CD8-positive, alpha-beta memory T cell (primary cell): ENCODE data around the gene POR. TPM values are rescaled to one million over a fixed set of nuclear protein-coding genes. Genes with fewer than 3 reads are reported as not detected.
"Not testable (repeated sequence)": the region's sequence is repeated elsewhere in the genome, so short reads cannot be mapped to it uniquely, and the experiment has no call there.

Experiments
- CTCF ChIA-PET: fragments of 350-600 bp; sonication (Branson Sonifier 250); formaldehyde crosslinking; loops from one replicate; lab custom pipeline; 2021; ENCODE audit warnings: antibody characterized with exemption; lab: Charles Lee
- POLR2A ChIA-PET: fragments of 350-600 bp; sonication (Branson Sonifier 250); formaldehyde crosslinking; loops from one replicate; lab custom pipeline; 2021; ENCODE audit warnings: antibody characterized with exemption; lab: Charles Lee
- DNase-seq, 5 donors: peaks; one replicate each; pipeline versions ENCODE4 v3.0.0 to v3.0.0-alpha.2; 2020 to 2022; ENCODE audit warnings: mixed read lengths in 1 of 5
- H3K27ac ChIP-seq: one replicate; pipeline ENCODE4 v1.7.0; 2013; ENCODE audit warnings: low read depth, mild to moderate bottlenecking, low read length, moderate library complexity
- H3K27me3 ChIP-seq: 2 replicates; pipeline ENCODE4 v1.7.0; 2013; ENCODE audit warnings: low read length, mild to moderate bottlenecking; ENCODE audit not compliant: insufficient read depth, poor library complexity, severe bottlenecking
- H3K36me3 ChIP-seq: 2 replicates; pipeline ENCODE4 v1.7.0; 2013; ENCODE audit warnings: mild to moderate bottlenecking, low read length, moderate library complexity; ENCODE audit not compliant: insufficient read depth
- H3K4me1 ChIP-seq: 2 replicates; pipeline ENCODE4 v1.7.0; 2013; ENCODE audit warnings: mild to moderate bottlenecking, low read length, moderate library complexity; ENCODE audit not compliant: insufficient read depth
- H3K4me3 ChIP-seq: 2 replicates; pipeline ENCODE4 v1.7.0; 2013; ENCODE audit warnings: mild to moderate bottlenecking, low read length
- H3K9me3 ChIP-seq: 2 replicates; pipeline ENCODE4 v1.7.0; 2013; ENCODE audit warnings: mild to moderate bottlenecking, low read length
- H3K27ac Mint-ChIP-seq, 8 donors: one replicate each; pipeline ENCODE4 v1.8.0; 2020 to 2021; ENCODE audit warnings: mixed read lengths in 8 of 8, mild to moderate bottlenecking in 6 of 8, inconsistent platforms in 3 of 8, moderate library complexity in 3 of 8
- H3K27me3 Mint-ChIP-seq, 2 donors: one replicate each; pipeline ENCODE4 v1.8.0; 2020 to 2021; ENCODE audit warnings: mixed read lengths in 2 of 2, mild to moderate bottlenecking in 1 of 2, moderate library complexity in 1 of 2
- H3K36me3 Mint-ChIP-seq, 3 donors: one replicate each; pipeline ENCODE4 v1.8.0; 2020 to 2021; ENCODE audit warnings: mixed read lengths in 3 of 3, inconsistent platforms in 1 of 3, mild to moderate bottlenecking in 1 of 3
- H3K4me1 Mint-ChIP-seq, 3 donors: one replicate each; pipeline ENCODE4 v1.8.0; 2020 to 2021; ENCODE audit warnings: mixed read lengths in 3 of 3, inconsistent platforms in 1 of 3, mild to moderate bottlenecking in 1 of 3
- H3K4me3 Mint-ChIP-seq, 7 donors: one replicate each; pipeline ENCODE4 v1.8.0; 2020 to 2021; ENCODE audit warnings: mixed read lengths in 7 of 7, mild to moderate bottlenecking in 6 of 7, moderate library complexity in 4 of 7, inconsistent platforms in 2 of 7
- H3K9me3 Mint-ChIP-seq, 5 donors: one replicate each; pipeline ENCODE4 v1.8.0; 2020 to 2022; ENCODE audit warnings: mixed read lengths in 5 of 5, mild to moderate bottlenecking in 3 of 5, moderate library complexity in 2 of 5, inconsistent platforms in 1 of 5
- polyA plus RNA-seq: library from polyadenylated mRNA; unstranded; fragments of 300-500 nt; fragmentation: Illumina TruSeq; gene quantifications from one replicate; pipeline ENCODE4 v1.2.3, GENCODE V29; 2021
- total RNA-seq, 2 experiments: library from RNA; stranded (reverse); gene quantifications; one replicate each; pipeline ENCODE4 v1.2.3, GENCODE V29; 2021

Gene POR
- total and polyA plus RNA-seq, 3 experiments from 2014 or later = 40.7 to 61.4 (median 41.6) TPM

GRCh38 chr7:76009672-76010600 lies 95.0 kb downstream of the POR start:
- no peaks in the 10 kb centered on the region for H3K9me3 Mint-ChIP-seq
- DNase-seq = no peak
- POLR2A ChIA-PET = interaction anchor here (0.8 kb wide), 1 partner anchor 38 kb away, joined by 3 read pairs; the partner anchor contains the start of genes MDH2 and STYXL1
- H3K27me3 Mint-ChIP-seq = peaks cover 0 to 1% of the 10 kb centered on the region in 2 donors
- H3K4me1 Mint-ChIP-seq = peaks cover 26 to 36% (median 33%) of the 10 kb centered on the region in 3 donors
- Histone ChIP-seq H3K9me3 (no peaks in the 10 kb centered on the region), H3K4me1 (peaks cover 28% of the 10 kb centered on the region), H3K27ac (no peak overlapping the region), H3K36me3 (no peaks in the 10 kb centered on the region), H3K4me3 (no peak overlapping the region), H3K27me3 (no peaks in the 10 kb centered on the region)
- CTCF ChIA-PET = interaction anchor here (0.7 to 2.0 kb wide), 2 partner anchors 10 to 170 kb away, joined by 3 to 13 read pairs; no protein-coding TSS in a partner anchor
- peaks cover 8 to 24% (median 8%) of the 10 kb centered on the region in 3 donors for H3K36me3 Mint-ChIP-seq
- H3K4me3 Mint-ChIP-seq = peak overlapping the region in 6 of 7 donors; percentile 61 to 82 (median 72)
- peak overlapping the region; percentile 58 to 84 (median 80) for H3K27ac Mint-ChIP-seq

- CTCF ChIA-PET = interaction anchor here (1.0 to 2.0 kb wide), 2 partner anchors 9 kb away, joined by 3 to 13 read pairs; no protein-coding TSS in a partner anchor
- Mint-ChIP-seq H3K27ac (peak overlapping the region in 1 of 8 donors; percentile 74), H3K4me1 (peaks cover 26 to 36% (median 33%) of the 10 kb centered on the region in 3 donors), H3K4me3 (peak overlapping the region in 1 of 7 donors; percentile 61), H3K36me3 (peaks cover 8 to 27% (median 10%) of the 10 kb centered on the region in 3 donors), H3K9me3 (no peaks in the 10 kb centered on the region), H3K27me3 (peaks cover 0 to 1% of the 10 kb centered on the region in 2 donors)
- POLR2A ChIA-PET = no interaction called here
- H3K27ac ChIP-seq = peak overlapping the region; percentile 16
- no peak overlapping the region for H3K4me3 ChIP-seq
- no peaks in the 10 kb centered on the region for H3K36me3 ChIP-seq
- DNase-seq = no peak
- H3K4me1 ChIP-seq = peaks cover 28% of the 10 kb centered on the region
- H3K27me3 ChIP-seq = no peaks in the 10 kb centered on the region
- H3K9me3 ChIP-seq = no peaks in the 10 kb centered on the region
Measured at GRCh38 chr7:76011442-76011861, 96.5 kb downstream of the POR start.

- Histone ChIP-seq H3K27me3 (no peaks in the 10 kb centered on the region), H3K4me3 (no peak overlapping the region), H3K9me3 (no peaks in the 10 kb centered on the region), H3K4me1 (peaks cover 9% of the 10 kb centered on the region), H3K36me3 (peaks cover 1% of the 10 kb centered on the region), H3K27ac (no peak overlapping the region)
- POLR2A ChIA-PET = no interaction called here
- DNase-seq = no peak
- Mint-ChIP-seq H3K4me3 (no peak overlapping the region), H3K36me3 (peaks cover 14 to 53% (median 19%) of the 10 kb centered on the region in 3 donors), H3K4me1 (peaks cover 7 to 16% (median 15%) of the 10 kb centered on the region in 3 donors), H3K27ac (no peak overlapping the region), H3K27me3 (no peaks in the 10 kb centered on the region), H3K9me3 (no peaks in the 10 kb centered on the region)
- CTCF ChIA-PET = no interaction called here
Measured at GRCh38 chr7:76016191-76016947, 101.4 kb downstream of the POR start.

DNA sequence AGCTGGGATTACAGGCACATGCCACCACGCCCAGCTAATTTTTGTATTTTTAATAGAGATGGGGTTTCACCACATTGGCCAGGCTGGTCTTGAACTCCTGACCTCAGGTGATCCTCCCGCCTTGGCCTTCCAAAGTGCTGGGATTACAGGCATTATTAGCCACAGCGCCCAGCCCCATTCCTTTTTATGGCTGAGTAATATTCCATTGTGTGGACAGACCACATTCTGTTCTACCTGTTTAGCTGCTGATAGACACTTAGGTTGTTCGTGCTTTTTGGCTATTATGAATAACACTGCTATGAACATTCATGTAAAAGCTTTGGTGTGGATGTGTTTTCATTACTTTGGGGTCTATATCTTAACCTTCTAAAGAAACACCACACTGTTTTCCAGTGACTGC lies 103.6 kb downstream of the POR start:
- H3K27ac ChIP-seq, H3K27me3 Mint-ChIP-seq, H3K27ac Mint-ChIP-seq, H3K36me3 ChIP-seq, POLR2A ChIA-PET, H3K27me3 ChIP-seq, H3K9me3 ChIP-seq, DNase-seq, H3K4me3 ChIP-seq, H3K4me3 Mint-ChIP-seq, H3K4me1 ChIP-seq, H3K9me3 Mint-ChIP-seq: not testable (repeated sequence)
- CTCF ChIA-PET = interaction anchor here (1.1 kb wide), 1 partner anchor 30 kb away, joined by 3 read pairs; no protein-coding TSS in a partner anchor
- peaks cover 19 to 56% (median 22%) of the 10 kb centered on the region in 3 donors for H3K36me3 Mint-ChIP-seq
- H3K4me1 Mint-ChIP-seq = peaks cover 7 to 18% (median 12%) of the 10 kb centered on the region in 3 donors

- Histone ChIP-seq H3K27ac (no peak overlapping the region), H3K4me1 (peaks cover 9% of the 10 kb centered on the region), H3K4me3 (no peak overlapping the region), H3K36me3 (peaks cover 5% of the 10 kb centered on the region), H3K27me3 (no peaks in the 10 kb centered on the region), H3K9me3 (no peaks in the 10 kb centered on the region)
- Mint-ChIP-seq H3K36me3 (peaks cover 15 to 55% (median 19%) of the 10 kb centered on the region in 3 donors), H3K4me3 (no peak overlapping the region), H3K27ac (peak overlapping the region in 1 of 8 donors; percentile 35), H3K9me3 (no peaks in the 10 kb centered on the region), H3K4me1 (peaks cover 7 to 18% (median 12%) of the 10 kb centered on the region in 3 donors), H3K27me3 (no peaks in the 10 kb centered on the region)
- peak; percentile 52 to 72 (median 64) for DNase-seq
- CTCF ChIA-PET = interaction anchor here (0.7 to 3.8 kb wide), 24 partner anchors 8 to 340 kb away, joined by 3 to 60 read pairs (median 4); partner anchors contain the start of genes POR and RHBDD2
- POLR2A ChIA-PET = interaction anchor here (1.4 kb wide), 1 partner anchor 153 kb away, joined by 3 read pairs; no protein-coding TSS in a partner anchor
Measured at GRCh38 chr7:76020031-76020714, 105.2 kb downstream of the POR start.

DNA sequence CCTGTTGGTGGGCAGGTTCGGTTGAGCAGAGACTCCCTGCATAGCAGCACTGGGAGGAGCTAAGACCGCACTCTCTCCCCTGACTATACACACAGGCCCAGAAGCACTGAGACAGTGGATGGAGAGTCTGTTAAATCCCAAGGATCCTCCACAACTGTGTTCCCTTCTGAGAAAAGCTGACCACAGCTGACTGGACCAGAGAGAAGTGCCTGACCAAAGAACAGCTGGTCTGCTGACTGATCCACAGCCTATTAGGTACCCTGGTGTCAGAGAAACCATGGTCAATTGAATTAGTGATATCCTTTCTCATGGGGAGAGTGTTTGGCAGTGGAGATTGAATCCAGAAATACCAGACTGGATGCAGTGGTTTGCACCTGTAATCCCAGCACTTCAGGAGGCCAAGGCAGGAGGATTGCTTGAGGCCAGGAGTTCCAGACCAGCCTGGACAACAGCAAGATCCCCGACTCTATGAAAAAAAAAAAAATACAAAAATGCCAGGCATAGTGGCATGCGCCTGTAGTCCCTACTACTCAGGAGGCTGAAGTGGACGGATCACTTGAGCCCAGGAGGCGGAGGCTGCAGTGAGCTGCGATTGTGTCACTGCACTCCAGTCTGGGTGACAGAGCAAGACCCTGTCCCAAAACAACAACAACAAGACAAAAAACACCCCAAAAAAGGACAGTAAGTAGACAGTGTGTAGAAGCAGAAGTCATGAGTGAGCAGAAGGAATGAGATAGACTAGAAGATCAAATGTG lies 107.2 kb downstream of the POR start:
- peaks cover 9% of the 10 kb centered on the region for H3K4me1 ChIP-seq
- peaks cover 12 to 55% (median 18%) of the 10 kb centered on the region in 3 donors for H3K36me3 Mint-ChIP-seq
- H3K27me3 ChIP-seq = no peaks in the 10 kb centered on the region
- no peaks in the 10 kb centered on the region for H3K27me3 Mint-ChIP-seq
- no peak for DNase-seq
- ChIA-PET CTCF (interaction anchor here (3.8 kb wide), 1 partner anchor 157 kb away, joined by 60 read pairs; no protein-coding TSS in a partner anchor), POLR2A (no interaction called here)
- H3K4me1 Mint-ChIP-seq = peaks cover 7 to 18% (median 12%) of the 10 kb centered on the region in 3 donors
- H3K4me3 ChIP-seq = no peak overlapping the region
- no peak overlapping the region for H3K27ac Mint-ChIP-seq
- peaks cover 5% of the 10 kb centered on the region for H3K36me3 ChIP-seq
- H3K9me3 ChIP-seq = no peaks in the 10 kb centered on the region
- H3K9me3 Mint-ChIP-seq = no peaks in the 10 kb centered on the region
- H3K27ac ChIP-seq = peak overlapping the region; percentile 36
- no peak overlapping the region for H3K4me3 Mint-ChIP-seq
